HEK293 (cell line): ENCODE measurements around the gene CACNA1H.

Experiments
- CTCF ChIA-PET: fragments of 350-600 bp; formaldehyde crosslinking; extraction: SDS; loops from one replicate; lab custom pipeline; 2021; ENCODE audit warnings: antibody characterized with exemption; lab: Yijun Ruan, JAX
- POLR2A ChIA-PET: fragments of 300-600 bp; formaldehyde crosslinking; extraction: SDS; loops from one replicate; lab custom pipeline; 2020; ENCODE audit warnings: antibody characterized with exemption, inconsistent platforms; lab: Yijun Ruan, JAX
- H3K27ac ChIP-seq: fragments of 200-500 bp; sonication (Bioruptor generic); 2 replicates; pipeline ENCODE4 v1.5.1; 2014; ENCODE audit warnings: low read depth, low read length, control low read depth, inconsistent platforms; ENCODE audit errors: extremely low read depth
- H3K36me3 ChIP-seq, 2 experiments: fragments of 200-500 bp in 1 of 2; sonication (Bioruptor generic) in 1 of 2; 1 replicate in 1 of 2; 2 replicates in 1 of 2; pipeline ENCODE4 v1.5.1; 2014 to 2017; ENCODE audit warnings: inconsistent platforms in 2 of 2, low read length in 2 of 2; ENCODE audit not compliant: control insufficient read depth in 2 of 2, insufficient read depth in 1 of 2
- H3K4me1 ChIP-seq: fragments of 200-500 bp; sonication (Bioruptor generic); 2 replicates; pipeline ENCODE4 v1.5.1; 2014; ENCODE audit warnings: mild to moderate bottlenecking, low read length, inconsistent platforms; ENCODE audit not compliant: control insufficient read depth, insufficient read depth
- H3K4me3 ChIP-seq: 2 replicates; pipeline ENCODE4 v1.5.1; 2011; ENCODE audit warnings: low read depth, mild to moderate bottlenecking, control low read depth, low read length, moderate library complexity
- H3K9me3 ChIP-seq: fragments of 200-500 bp; sonication (Bioruptor generic); 2 replicates; pipeline ENCODE4 v1.5.1; 2014; ENCODE audit warnings: low read depth, low read length, inconsistent platforms; ENCODE audit not compliant: control insufficient read depth, insufficient read depth
- SP2 ChIP-seq: fragments of 450-650 bp; formaldehyde crosslinking; IDR thresholded peaks from 2 replicates; pipeline ENCODE4 v1.5.1; 2016; ENCODE audit warnings: missing biosample characterization, missing genetic modification characterization
- ZBTB1 ChIP-seq: fragments of 450-650 bp; formaldehyde crosslinking; IDR thresholded peaks from 2 replicates; pipeline ENCODE4 v1.5.1; 2016; ENCODE audit warnings: missing biosample characterization, missing genetic modification characterization
- ZBTB48 ChIP-seq: fragments of 450-650 bp; formaldehyde crosslinking; IDR thresholded peaks from 2 replicates; pipeline ENCODE4 v1.5.1; 2016; ENCODE audit warnings: missing biosample characterization, missing genetic modification characterization
- ZNF175 ChIP-seq: fragments of 450-650 bp; formaldehyde crosslinking; IDR thresholded peaks from 2 replicates; pipeline ENCODE4 v1.5.1; 2016; ENCODE audit warnings: missing biosample characterization, missing genetic modification characterization
- ZNF184 ChIP-seq: fragments of 450-650 bp; IDR thresholded peaks from 2 replicates; pipeline ENCODE4 v1.5.1; 2018; ENCODE audit warnings: missing biosample characterization, mild to moderate bottlenecking, missing genetic modification characterization
- ZNF335 ChIP-seq: fragments of 450-650 bp; formaldehyde crosslinking; conservative IDR thresholded peaks from 2 replicates; pipeline ENCODE4 v1.5.1; 2016; ENCODE audit warnings: missing biosample characterization, missing genetic modification characterization
- ZNF600 ChIP-seq: fragments of 450-650 bp; formaldehyde crosslinking; IDR thresholded peaks from 2 replicates; pipeline ENCODE4 v1.5.1; 2016; ENCODE audit warnings: missing biosample characterization, missing genetic modification characterization
- ZNF664 ChIP-seq: fragments of 450-650 bp; formaldehyde crosslinking; IDR thresholded peaks from 2 replicates; pipeline ENCODE4 v1.5.1; 2016; ENCODE audit warnings: missing biosample characterization, missing genetic modification characterization
- ZNF768 ChIP-seq: fragments of 450-650 bp; formaldehyde crosslinking; IDR thresholded peaks from 2 replicates; pipeline ENCODE4 v1.5.1; 2018; ENCODE audit warnings: missing biosample characterization, mild to moderate bottlenecking, missing genetic modification characterization
- ZNF785 ChIP-seq: fragments of 450-650 bp; formaldehyde crosslinking; IDR thresholded peaks from 2 replicates; pipeline ENCODE4 v1.5.1; 2016; ENCODE audit warnings: missing biosample characterization, missing genetic modification characterization
- ZNF843 ChIP-seq: fragments of 450-650 bp; formaldehyde crosslinking; IDR thresholded peaks from 2 replicates; pipeline ENCODE4 v1.5.1; 2016; ENCODE audit warnings: missing biosample characterization, missing genetic modification characterization
- TF ChIP-seq, protein P1 (sequence below): fragments of 450-650 bp; formaldehyde crosslinking; IDR thresholded peaks from 2 replicates; pipeline ENCODE4 v1.5.1; 2017; ENCODE audit warnings: missing biosample characterization, missing genetic modification characterization
- TF ChIP-seq, protein P2 (sequence below): fragments of 450-650 bp; formaldehyde crosslinking; IDR thresholded peaks from 2 replicates; pipeline ENCODE4 v1.5.1; 2016; ENCODE audit warnings: missing biosample characterization, missing genetic modification characterization
- TF ChIP-seq, protein P3 (sequence below): IDR thresholded peaks from 2 replicates; pipeline ENCODE4 v1.6.1; 2011; ENCODE audit warnings: mild to moderate bottlenecking, low read depth, low read length, borderline replicate concordance
- TF ChIP-seq, protein P4 (sequence below): fragments of 450-650 bp; formaldehyde crosslinking; IDR thresholded peaks from 2 replicates; pipeline ENCODE4 v1.5.1; 2016; ENCODE audit warnings: missing biosample characterization, missing genetic modification characterization
- TF ChIP-seq, protein P5 (sequence below): fragments of 450-650 bp; formaldehyde crosslinking; IDR thresholded peaks from 2 replicates; pipeline ENCODE4; 2016; ENCODE audit warnings: missing biosample characterization, missing genetic modification characterization
- TF ChIP-seq, protein P6 (sequence below): fragments of 450-650 bp; formaldehyde crosslinking; IDR thresholded peaks from 2 replicates; pipeline ENCODE4 v1.5.1; 2017; ENCODE audit warnings: missing biosample characterization, missing genetic modification characterization

Gene CACNA1H

DNA sequence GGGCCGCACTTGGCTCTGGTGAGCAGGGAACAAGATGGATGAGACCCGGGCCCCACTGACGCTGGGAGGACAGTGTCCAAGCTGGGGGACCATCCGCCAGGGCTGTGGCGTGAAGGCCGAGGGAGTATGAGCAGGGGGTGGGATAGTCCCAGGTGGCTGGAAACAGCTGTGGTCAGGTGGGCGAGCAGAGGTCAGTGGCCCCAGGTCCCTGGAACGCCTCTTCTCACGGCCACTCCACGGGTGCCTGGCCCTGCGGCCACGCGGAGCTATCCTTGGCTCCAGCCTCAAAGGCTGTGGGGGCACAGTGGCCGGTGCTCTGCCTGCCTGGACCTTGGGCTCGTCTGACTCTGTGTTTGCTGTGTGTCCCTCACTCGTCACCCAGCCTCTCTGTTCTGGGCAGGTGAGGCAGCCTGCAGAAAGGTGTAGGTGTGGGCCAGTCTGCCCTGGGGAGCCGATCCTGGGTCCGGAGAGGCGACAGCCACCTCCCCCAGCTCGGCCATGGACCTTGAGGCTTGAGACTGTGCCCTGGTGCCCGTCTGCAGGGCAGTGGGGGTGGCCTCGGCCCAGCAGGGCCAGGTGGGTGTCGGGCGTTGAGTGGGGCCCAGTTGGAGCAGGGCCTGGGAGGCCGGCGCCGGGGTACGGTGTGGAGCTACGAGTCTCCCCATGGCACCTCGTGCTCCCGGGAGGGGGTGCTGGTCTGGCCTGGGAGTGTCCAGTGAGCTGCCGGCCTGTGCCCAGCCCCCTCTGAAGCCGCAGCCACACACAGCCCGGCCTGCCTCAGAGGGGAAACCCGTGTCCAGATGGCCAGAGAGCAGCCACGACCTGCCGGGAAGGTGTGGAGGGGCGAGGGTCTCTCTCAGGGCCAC is 10.0 kb downstream of the CACNA1H start:
- Histone ChIP-seq H3K4me1 (no peaks in the 10 kb centered on the region), H3K4me3 (no peak overlapping the region), H3K9me3 (no peaks in the 10 kb centered on the region), H3K27ac (no peak overlapping the region), H3K36me3 (no peaks in the 10 kb centered on the region)
- TF ChIP-seq ZNF184 (tag by site-specific recombination) (no peak), ZNF843 (tag by site-specific recombination) (no peak), ZNF768 (tag by site-specific recombination) (peak; percentile 87; the same call in 1 of the 2 replicates), ZBTB48 (peak; percentile 28; the same call in 1 of the 2 replicates), ZNF785 (no peak)
- TF ChIP-seq, protein P1, sequence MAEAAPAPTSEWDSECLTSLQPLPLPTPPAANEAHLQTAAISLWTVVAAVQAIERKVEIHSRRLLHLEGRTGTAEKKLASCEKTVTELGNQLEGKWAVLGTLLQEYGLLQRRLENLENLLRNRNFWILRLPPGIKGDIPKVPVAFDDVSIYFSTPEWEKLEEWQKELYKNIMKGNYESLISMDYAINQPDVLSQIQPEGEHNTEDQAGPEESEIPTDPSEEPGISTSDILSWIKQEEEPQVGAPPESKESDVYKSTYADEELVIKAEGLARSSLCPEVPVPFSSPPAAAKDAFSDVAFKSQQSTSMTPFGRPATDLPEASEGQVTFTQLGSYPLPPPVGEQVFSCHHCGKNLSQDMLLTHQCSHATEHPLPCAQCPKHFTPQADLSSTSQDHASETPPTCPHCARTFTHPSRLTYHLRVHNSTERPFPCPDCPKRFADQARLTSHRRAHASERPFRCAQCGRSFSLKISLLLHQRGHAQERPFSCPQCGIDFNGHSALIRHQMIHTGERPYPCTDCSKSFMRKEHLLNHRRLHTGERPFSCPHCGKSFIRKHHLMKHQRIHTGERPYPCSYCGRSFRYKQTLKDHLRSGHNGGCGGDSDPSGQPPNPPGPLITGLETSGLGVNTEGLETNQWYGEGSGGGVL (tag by site-specific recombination), result no peak
- CTCF ChIA-PET, result interaction anchor here (0.6 kb wide), 1 partner anchor 378 kb away, joined by 3 read pairs; no protein-coding TSS in a partner anchor
- POLR2A ChIA-PET, result interaction anchor here (1.1 kb wide), 1 partner anchor 13 kb away, joined by 4 read pairs; no protein-coding TSS in a partner anchor

DNA sequence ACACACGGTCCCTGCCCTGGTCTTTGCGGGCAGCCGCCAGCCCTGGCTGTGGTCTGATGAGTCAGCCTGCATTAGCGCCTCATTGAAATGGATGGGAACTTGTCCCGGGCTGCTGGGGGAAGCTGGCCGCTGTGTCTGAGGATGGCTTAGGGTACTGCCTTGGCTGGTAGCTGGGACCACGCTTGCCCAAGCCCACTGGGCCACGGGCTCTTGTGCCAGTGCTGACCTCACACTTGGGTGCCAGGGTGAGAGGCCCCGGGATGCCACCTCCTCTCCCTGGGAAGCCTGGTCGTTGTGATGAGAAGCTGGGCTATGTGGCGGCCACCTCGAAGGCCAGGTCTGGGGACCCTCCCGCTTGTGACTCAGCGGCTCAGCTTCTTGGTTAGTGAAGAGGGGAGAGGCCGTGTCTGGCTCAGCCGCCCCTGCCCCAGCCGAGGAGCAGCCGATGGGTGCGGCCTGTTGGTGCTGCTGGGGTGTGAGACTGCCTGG is 10.7 kb downstream of the CACNA1H start:
- Histone ChIP-seq H3K4me3 (no peak overlapping the region), H3K9me3 (no peaks in the 10 kb centered on the region), H3K36me3 (no peaks in the 10 kb centered on the region), H3K4me1 (no peaks in the 10 kb centered on the region), H3K27ac (no peak overlapping the region)
- CTCF ChIA-PET, result no interaction called here
- POLR2A ChIA-PET, result interaction anchor here (1.1 kb wide), 1 partner anchor 13 kb away, joined by 4 read pairs; no protein-coding TSS in a partner anchor
- peak; percentile 49; the same call in 1 of the 2 replicates for TF ChIP-seq ZNF664
- TF ChIP-seq ZNF335 (tag by site-specific recombination), result peak; percentile 61
- TF ChIP-seq, protein P2, sequence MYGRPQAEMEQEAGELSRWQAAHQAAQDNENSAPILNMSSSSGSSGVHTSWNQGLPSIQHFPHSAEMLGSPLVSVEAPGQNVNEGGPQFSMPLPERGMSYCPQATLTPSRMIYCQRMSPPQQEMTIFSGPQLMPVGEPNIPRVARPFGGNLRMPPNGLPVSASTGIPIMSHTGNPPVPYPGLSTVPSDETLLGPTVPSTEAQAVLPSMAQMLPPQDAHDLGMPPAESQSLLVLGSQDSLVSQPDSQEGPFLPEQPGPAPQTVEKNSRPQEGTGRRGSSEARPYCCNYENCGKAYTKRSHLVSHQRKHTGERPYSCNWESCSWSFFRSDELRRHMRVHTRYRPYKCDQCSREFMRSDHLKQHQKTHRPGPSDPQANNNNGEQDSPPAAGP, result peak; percentile 64; the same call in 1 of the 2 replicates
- TF ChIP-seq, protein P3, sequence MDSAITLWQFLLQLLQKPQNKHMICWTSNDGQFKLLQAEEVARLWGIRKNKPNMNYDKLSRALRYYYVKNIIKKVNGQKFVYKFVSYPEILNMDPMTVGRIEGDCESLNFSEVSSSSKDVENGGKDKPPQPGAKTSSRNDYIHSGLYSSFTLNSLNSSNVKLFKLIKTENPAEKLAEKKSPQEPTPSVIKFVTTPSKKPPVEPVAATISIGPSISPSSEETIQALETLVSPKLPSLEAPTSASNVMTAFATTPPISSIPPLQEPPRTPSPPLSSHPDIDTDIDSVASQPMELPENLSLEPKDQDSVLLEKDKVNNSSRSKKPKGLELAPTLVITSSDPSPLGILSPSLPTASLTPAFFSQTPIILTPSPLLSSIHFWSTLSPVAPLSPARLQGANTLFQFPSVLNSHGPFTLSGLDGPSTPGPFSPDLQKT, result no peak
- peak; percentile 38; the same call in 1 of the 2 replicates for TF ChIP-seq ZNF600 (tag by site-specific recombination)
- TF ChIP-seq, protein P4, sequence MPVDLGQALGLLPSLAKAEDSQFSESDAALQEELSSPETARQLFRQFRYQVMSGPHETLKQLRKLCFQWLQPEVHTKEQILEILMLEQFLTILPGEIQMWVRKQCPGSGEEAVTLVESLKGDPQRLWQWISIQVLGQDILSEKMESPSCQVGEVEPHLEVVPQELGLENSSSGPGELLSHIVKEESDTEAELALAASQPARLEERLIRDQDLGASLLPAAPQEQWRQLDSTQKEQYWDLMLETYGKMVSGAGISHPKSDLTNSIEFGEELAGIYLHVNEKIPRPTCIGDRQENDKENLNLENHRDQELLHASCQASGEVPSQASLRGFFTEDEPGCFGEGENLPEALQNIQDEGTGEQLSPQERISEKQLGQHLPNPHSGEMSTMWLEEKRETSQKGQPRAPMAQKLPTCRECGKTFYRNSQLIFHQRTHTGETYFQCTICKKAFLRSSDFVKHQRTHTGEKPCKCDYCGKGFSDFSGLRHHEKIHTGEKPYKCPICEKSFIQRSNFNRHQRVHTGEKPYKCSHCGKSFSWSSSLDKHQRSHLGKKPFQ (tag by site-specific recombination), result no peak
- TF ChIP-seq, protein P5, sequence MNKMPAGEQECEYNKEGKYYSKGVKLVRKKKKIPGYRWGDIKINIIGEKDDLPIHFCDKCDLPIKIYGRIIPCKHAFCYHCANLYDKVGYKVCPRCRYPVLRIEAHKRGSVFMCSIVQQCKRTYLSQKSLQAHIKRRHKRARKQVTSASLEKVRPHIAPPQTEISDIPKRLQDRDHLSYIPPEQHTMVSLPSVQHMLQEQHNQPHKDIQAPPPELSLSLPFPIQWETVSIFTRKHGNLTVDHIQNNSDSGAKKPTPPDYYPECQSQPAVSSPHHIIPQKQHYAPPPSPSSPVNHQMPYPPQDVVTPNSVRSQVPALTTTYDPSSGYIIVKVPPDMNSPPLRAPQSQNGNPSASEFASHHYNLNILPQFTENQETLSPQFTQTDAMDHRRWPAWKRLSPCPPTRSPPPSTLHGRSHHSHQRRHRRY, result no peak
- TF ChIP-seq, protein P6, sequence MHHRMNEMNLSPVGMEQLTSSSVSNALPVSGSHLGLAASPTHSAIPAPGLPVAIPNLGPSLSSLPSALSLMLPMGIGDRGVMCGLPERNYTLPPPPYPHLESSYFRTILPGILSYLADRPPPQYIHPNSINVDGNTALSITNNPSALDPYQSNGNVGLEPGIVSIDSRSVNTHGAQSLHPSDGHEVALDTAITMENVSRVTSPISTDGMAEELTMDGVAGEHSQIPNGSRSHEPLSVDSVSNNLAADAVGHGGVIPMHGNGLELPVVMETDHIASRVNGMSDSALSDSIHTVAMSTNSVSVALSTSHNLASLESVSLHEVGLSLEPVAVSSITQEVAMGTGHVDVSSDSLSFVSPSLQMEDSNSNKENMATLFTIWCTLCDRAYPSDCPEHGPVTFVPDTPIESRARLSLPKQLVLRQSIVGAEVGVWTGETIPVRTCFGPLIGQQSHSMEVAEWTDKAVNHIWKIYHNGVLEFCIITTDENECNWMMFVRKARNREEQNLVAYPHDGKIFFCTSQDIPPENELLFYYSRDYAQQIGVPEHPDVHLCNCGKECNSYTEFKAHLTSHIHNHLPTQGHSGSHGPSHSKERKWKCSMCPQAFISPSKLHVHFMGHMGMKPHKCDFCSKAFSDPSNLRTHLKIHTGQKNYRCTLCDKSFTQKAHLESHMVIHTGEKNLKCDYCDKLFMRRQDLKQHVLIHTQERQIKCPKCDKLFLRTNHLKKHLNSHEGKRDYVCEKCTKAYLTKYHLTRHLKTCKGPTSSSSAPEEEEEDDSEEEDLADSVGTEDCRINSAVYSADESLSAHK, result no peak
- TF ChIP-seq ZBTB1, result no peak
- TF ChIP-seq ZNF175 (tag by site-specific recombination), result no peak
- TF ChIP-seq SP2 (tag by site-specific recombination), result peak; percentile 10; the same call in 1 of the 2 replicates
